ENCODE data around the gene UBR1.

The UBR1 gene

DNA sequence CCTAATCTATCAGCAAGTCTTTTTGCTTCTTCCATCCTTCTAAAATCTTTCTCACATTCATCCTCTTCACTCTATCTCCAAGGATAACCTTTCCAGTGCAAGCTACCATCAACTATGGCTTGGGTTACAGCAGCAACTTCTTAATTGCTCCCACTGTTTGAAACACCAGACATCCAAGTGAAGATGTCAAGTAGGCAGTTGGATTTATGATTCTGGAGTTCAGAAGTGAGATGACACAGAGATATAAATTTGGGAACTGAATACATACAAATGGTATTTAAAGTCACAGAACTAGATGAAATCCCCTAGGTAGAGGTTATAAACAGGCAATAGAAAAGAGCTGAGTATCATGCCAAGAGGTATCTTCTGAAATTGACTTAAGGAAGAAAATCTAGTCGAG is 3.7 kb downstream of the UBR1 start:
- no peak for ATAC-seq (replicated peaks; ENCODE audit: extremely low read depth, poor library complexity, severe bottlenecking)
- no peaks in the 10 kb centered on the region for H3K27me3 Mint-ChIP-seq
- peaks cover 82% of the 10 kb centered on the region for H3K4me1 Mint-ChIP-seq
- no peak overlapping the region for H3K4me3 Mint-ChIP-seq
- DNase-seq (ENCODE audit: low spot score in 2 of 2), result no peak
- peak overlapping the region; percentile 5 for H3K27ac Mint-ChIP-seq (ENCODE audit: low read depth)
- H3K36me3 Mint-ChIP-seq (ENCODE audit: insufficient read depth), result peaks cover 38% of the 10 kb centered on the region
- no peaks in the 10 kb centered on the region for H3K9me3 Mint-ChIP-seq

GRCh38 chr15:43100971-43101370 is 4.9 kb downstream of the UBR1 start:
- no peak for ATAC-seq (replicated peaks; ENCODE audit: extremely low read depth, poor library complexity, severe bottlenecking)
- Mint-ChIP-seq H3K4me3 (no peak overlapping the region), H3K27ac (ENCODE audit: low read depth) (peak overlapping the region; percentile 6), H3K4me1 (peaks cover 80% of the 10 kb centered on the region), H3K36me3 (ENCODE audit: insufficient read depth) (peaks cover 36% of the 10 kb centered on the region), H3K27me3 (no peaks in the 10 kb centered on the region), H3K9me3 (no peaks in the 10 kb centered on the region)
- no peak for DNase-seq (ENCODE audit: low spot score in 2 of 2)

- no peak overlapping the region for H3K4me3 Mint-ChIP-seq
- peaks cover 40% of the 10 kb centered on the region for H3K36me3 Mint-ChIP-seq (ENCODE audit: insufficient read depth)
- H3K27me3 Mint-ChIP-seq, result no peaks in the 10 kb centered on the region
- H3K9me3 Mint-ChIP-seq, result no peaks in the 10 kb centered on the region
- no peak overlapping the region for H3K27ac Mint-ChIP-seq (ENCODE audit: low read depth)
- no peak for ATAC-seq (replicated peaks; ENCODE audit: extremely low read depth, poor library complexity, severe bottlenecking)
- no peak for DNase-seq (ENCODE audit: low spot score in 2 of 2)
- H3K4me1 Mint-ChIP-seq, result peaks cover 83% of the 10 kb centered on the region
Observed at GRCh38 chr15:43099105-43099845, 6.6 kb downstream of the UBR1 start.

DNA sequence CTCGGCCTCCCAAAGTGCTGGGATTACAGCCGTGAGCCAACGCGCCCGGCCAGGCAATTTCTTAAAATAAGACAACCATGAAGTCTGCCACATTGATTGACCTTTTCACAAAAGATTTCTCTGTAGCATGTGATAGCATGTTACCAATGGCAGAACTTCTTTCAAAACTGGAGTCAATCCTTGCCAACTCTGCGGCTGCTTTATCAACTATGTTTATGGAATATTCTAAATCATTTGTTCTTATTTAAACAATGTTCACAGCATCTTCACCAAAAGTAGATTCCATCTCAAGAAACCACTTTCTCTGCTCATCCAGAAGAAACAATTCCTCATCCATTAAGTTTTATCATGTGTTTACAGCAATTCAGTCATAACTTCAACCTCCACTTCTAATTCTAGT is 9.4 kb downstream of the UBR1 start:
- H3K27ac Mint-ChIP-seq (ENCODE audit: low read depth), result peak overlapping the region; percentile 19
- peaks cover 31% of the 10 kb centered on the region for H3K36me3 Mint-ChIP-seq (ENCODE audit: insufficient read depth)
- no peaks in the 10 kb centered on the region for H3K27me3 Mint-ChIP-seq
- no peak for ATAC-seq (replicated peaks; ENCODE audit: extremely low read depth, poor library complexity, severe bottlenecking)
- no peak overlapping the region for H3K4me3 Mint-ChIP-seq
- no peaks in the 10 kb centered on the region for H3K9me3 Mint-ChIP-seq
- H3K4me1 Mint-ChIP-seq, result peaks cover 61% of the 10 kb centered on the region
- DNase-seq (ENCODE audit: low spot score in 2 of 2), result no peak

GRCh38 chr15:43095708-43096347 is 10.0 kb downstream of the UBR1 start:
- ATAC-seq (replicated peaks; ENCODE audit: extremely low read depth, poor library complexity, severe bottlenecking) (no peak), DNase-seq (ENCODE audit: low spot score in 2 of 2) (no peak)
- H3K4me1 Mint-ChIP-seq, result peaks cover 56% of the 10 kb centered on the region
- H3K27ac Mint-ChIP-seq (ENCODE audit: low read depth), result peak overlapping the region; percentile 19
- peaks cover 26% of the 10 kb centered on the region for H3K36me3 Mint-ChIP-seq (ENCODE audit: insufficient read depth)
- H3K27me3 Mint-ChIP-seq, result no peaks in the 10 kb centered on the region
- no peak overlapping the region for H3K4me3 Mint-ChIP-seq
- no peaks in the 10 kb centered on the region for H3K9me3 Mint-ChIP-seq

DNA sequence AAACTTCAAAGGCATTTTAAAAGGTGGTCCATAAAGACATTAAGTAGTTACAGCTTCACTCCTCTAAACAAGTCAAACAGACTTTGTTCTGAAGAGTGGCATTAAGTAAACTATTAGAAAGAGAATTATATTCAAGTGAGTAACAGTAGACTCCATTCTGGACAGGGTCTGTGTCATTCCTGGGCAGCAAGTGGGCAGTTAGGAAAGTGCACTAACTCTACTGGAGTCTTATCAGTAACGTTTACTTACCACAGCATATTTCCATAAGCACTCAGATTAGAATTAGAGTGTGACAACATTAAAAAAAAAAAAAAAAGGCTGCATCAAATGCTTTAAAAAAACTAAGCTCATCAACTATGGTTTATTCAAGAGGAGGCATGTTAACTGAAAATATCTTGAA is 10.6 kb downstream of the UBR1 start:
- ATAC-seq (replicated peaks; ENCODE audit: extremely low read depth, poor library complexity, severe bottlenecking) (no peak), DNase-seq (ENCODE audit: low spot score in 2 of 2) (no peak)
- Mint-ChIP-seq H3K4me1 (peaks cover 50% of the 10 kb centered on the region), H3K27ac (ENCODE audit: low read depth) (peak overlapping the region; percentile 19), H3K4me3 (no peak overlapping the region), H3K36me3 (ENCODE audit: insufficient read depth) (peaks cover 23% of the 10 kb centered on the region), H3K27me3 (no peaks in the 10 kb centered on the region), H3K9me3 (no peaks in the 10 kb centered on the region)

GRCh38 chr15:43094416-43095030 is 11.3 kb downstream of the UBR1 start:
- no peak for ATAC-seq (replicated peaks; ENCODE audit: extremely low read depth, poor library complexity, severe bottlenecking)
- DNase-seq (ENCODE audit: low spot score in 2 of 2), result no peak
- Mint-ChIP-seq H3K9me3 (no peaks in the 10 kb centered on the region), H3K27me3 (no peaks in the 10 kb centered on the region), H3K4me3 (no peak overlapping the region), H3K36me3 (ENCODE audit: insufficient read depth) (peaks cover 18% of the 10 kb centered on the region), H3K4me1 (peaks cover 49% of the 10 kb centered on the region), H3K27ac (ENCODE audit: low read depth) (peak overlapping the region; percentile 19)

- no peak for DNase-seq (ENCODE audit: low spot score in 2 of 2)
- Mint-ChIP-seq H3K27me3 (no peaks in the 10 kb centered on the region), H3K9me3 (no peaks in the 10 kb centered on the region), H3K36me3 (ENCODE audit: insufficient read depth) (peaks cover 24% of the 10 kb centered on the region), H3K4me3 (no peak overlapping the region), H3K27ac (ENCODE audit: low read depth) (no peak overlapping the region), H3K4me1 (peaks cover 47% of the 10 kb centered on the region)
- no peak for ATAC-seq (replicated peaks; ENCODE audit: extremely low read depth, poor library complexity, severe bottlenecking)
Observed at GRCh38 chr15:43093026-43093425, 12.8 kb downstream of the UBR1 start.

GRCh38 chr15:43091859-43092258 is 14.0 kb downstream of the UBR1 start:
- Mint-ChIP-seq H3K27ac (ENCODE audit: low read depth) (no peak overlapping the region), H3K4me3 (no peak overlapping the region), H3K9me3 (no peaks in the 10 kb centered on the region), H3K36me3 (ENCODE audit: insufficient read depth) (peaks cover 22% of the 10 kb centered on the region), H3K27me3 (no peaks in the 10 kb centered on the region), H3K4me1 (peaks cover 44% of the 10 kb centered on the region)
- no peak for DNase-seq (ENCODE audit: low spot score in 2 of 2)
- ATAC-seq (replicated peaks; ENCODE audit: extremely low read depth, poor library complexity, severe bottlenecking), result no peak

GRCh38 chr15:43086551-43086950 is 19.3 kb downstream of the UBR1 start:
- Mint-ChIP-seq H3K4me3 (no peak overlapping the region), H3K27ac (ENCODE audit: low read depth) (peak overlapping the region; percentile 38), H3K36me3 (ENCODE audit: insufficient read depth) (peaks cover 34% of the 10 kb centered on the region)

DNA sequence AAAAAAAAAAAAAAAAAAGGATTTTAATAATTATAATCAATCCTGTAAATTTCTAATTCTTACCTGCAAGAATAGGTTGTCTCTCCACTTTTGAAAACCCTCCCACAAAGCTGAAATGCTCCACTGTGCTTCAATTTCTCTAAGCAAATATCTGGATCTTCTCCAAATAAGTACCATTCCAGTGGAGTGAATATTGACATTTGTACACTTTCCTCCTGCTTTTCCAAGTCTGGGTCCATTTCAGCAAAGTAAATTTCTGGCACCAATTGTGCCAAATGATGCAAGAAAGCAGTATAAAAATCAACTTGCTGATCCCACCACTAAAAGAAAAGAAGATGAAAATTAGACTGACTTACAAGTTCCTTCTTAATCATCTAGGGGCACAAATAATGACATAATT is 19.9 kb downstream of the UBR1 start:
- peaks cover 39% of the 10 kb centered on the region for H3K36me3 Mint-ChIP-seq (ENCODE audit: insufficient read depth)

More at GRCh38 chr15:43086551-43086950, 19.3 kb downstream of the UBR1 start:
- peaks cover 32% of the 10 kb centered on the region for H3K4me1 Mint-ChIP-seq
- no peaks in the 10 kb centered on the region for H3K27me3 Mint-ChIP-seq
- no peaks in the 10 kb centered on the region for H3K9me3 Mint-ChIP-seq
- ATAC-seq (replicated peaks; ENCODE audit: extremely low read depth, poor library complexity, severe bottlenecking) (no peak), DNase-seq (ENCODE audit: low spot score in 2 of 2) (no peak)

DNA sequence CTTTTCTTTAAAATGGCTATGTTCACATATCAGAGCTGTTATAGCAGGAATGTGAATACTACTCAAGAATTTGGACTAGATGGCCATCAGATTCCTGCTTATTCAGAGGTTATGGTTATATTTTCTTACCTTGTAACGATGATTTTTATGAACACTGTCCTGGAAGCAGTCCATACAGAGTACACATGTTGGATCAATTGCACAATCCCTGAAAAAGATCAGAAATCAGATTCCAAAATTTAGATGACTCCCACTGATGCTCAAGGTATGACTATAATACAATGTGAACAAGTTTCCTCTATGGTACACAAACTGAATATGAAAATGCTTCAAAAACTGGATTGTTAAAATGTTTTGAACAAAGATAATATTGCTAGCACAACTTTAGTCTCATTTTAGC is 23.3 kb downstream of the UBR1 start:
- ATAC-seq (replicated peaks; ENCODE audit: extremely low read depth, poor library complexity, severe bottlenecking) (no peak), DNase-seq (ENCODE audit: low spot score in 2 of 2) (no peak)
- H3K4me1 Mint-ChIP-seq, result peaks cover 28% of the 10 kb centered on the region
- no peaks in the 10 kb centered on the region for H3K27me3 Mint-ChIP-seq
- no peak overlapping the region for H3K4me3 Mint-ChIP-seq
- H3K27ac Mint-ChIP-seq (ENCODE audit: low read depth), result no peak overlapping the region
- no peaks in the 10 kb centered on the region for H3K9me3 Mint-ChIP-seq
- H3K36me3 Mint-ChIP-seq (ENCODE audit: insufficient read depth), result peaks cover 47% of the 10 kb centered on the region

More for the DNA sequence above, 19.9 kb downstream of the UBR1 start:
- Mint-ChIP-seq H3K4me3 (no peak overlapping the region), H3K27ac (ENCODE audit: low read depth) (peak overlapping the region; percentile 38), H3K4me1 (peaks cover 32% of the 10 kb centered on the region), H3K27me3 (no peaks in the 10 kb centered on the region), H3K9me3 (no peaks in the 10 kb centered on the region)
- ATAC-seq (replicated peaks; ENCODE audit: extremely low read depth, poor library complexity, severe bottlenecking), result no peak
- DNase-seq (ENCODE audit: low spot score in 2 of 2), result no peak

DNA sequence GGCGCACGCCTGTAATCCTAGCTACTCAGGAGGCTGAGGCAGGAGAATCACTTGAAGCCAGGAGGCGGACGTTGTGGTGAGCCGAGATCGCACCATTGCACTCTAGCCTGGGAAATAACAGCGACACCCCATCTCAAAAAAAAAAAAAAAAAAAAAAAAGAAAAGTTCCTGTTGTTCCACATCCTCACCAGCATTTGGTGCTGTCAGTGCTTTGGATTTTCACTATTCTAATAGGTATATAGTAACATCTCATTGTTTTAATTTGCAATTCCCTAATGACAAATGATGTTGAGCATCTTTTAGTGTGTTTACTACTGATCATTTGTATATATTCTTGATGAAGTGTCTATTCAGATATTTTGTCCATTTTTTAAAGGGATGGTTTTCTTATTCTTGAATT is 24.6 kb downstream of the UBR1 start:
- Mint-ChIP-seq H3K27me3 (no peaks in the 10 kb centered on the region), H3K27ac (ENCODE audit: low read depth) (no peak overlapping the region), H3K4me3 (no peak overlapping the region), H3K4me1 (peaks cover 20% of the 10 kb centered on the region), H3K36me3 (ENCODE audit: insufficient read depth) (peaks cover 42% of the 10 kb centered on the region), H3K9me3 (no peaks in the 10 kb centered on the region)
- no peak for ATAC-seq (replicated peaks; ENCODE audit: extremely low read depth, poor library complexity, severe bottlenecking)
- no peak for DNase-seq (ENCODE audit: low spot score in 2 of 2)
